ENCODE data around the gene FOXB1.

FOXB1 gene

DNA sequence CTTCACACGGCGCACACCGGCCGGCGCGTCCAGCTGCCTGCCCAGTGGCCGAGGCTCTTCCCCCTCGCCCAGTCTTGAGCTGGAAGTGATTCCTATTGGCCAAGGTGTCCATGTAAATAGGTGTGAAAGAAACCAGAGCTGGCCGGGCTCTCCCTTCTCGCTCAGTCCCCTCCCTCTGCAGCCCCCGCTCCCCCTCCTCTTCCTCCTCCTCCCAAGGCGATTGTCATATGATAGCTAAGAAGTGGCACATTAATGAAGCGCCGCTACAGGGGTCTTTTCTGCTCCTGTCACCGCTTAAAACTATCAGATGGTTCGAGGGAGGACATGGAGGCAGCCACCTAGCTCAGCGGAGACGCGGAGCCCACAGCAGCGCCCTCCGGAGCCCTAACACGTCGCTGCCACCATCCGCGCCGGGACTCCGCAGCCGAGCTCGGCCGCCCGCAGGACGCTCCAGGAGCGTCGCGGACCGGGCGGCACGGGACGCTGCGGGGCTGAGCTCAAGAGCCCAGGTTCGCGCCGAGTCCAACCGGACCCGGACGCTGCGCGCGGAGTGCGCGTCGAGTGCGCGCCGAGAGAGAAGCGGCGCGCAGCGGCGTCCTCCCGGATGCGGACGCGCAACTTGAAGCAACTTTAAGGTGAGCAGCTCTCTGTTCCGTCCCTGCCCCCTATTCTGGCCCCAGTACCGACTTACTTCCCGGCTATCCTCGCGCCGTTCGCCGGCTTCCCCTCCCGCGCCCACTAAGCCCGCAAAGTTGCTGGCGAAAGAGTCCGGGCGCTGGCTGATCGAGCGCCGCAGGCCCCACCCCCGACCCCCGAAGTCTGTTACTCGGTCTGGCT lies at the start of gene FOXB1:
Gene FOXB1, plus strand, starts transcription at position 303 of the 837 bp plus-strand sequence. CDS start 653 bp downstream, outside the sequence.
- peak; percentile 74 for DNase-seq

DNA sequence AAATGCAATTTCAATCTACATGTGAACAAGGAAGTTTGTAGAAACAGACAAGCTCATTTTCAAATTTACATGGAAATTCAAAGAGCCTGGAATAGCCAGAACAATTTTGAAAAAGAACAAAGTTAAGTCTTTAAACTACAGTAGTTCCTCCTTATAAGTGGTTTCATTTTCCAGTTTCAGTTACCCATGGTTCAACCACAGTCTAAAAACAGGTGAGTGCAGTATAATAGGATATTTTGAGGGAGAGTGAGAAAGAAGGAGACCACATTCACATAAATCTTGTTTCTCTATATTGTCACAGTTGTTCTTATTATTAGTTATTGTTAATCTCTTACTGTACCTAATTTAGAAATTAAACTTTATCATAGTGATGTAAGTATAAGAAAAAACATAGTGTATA lies 45.8 kb upstream of the FOXB1 start:
- no peak for DNase-seq

DNA sequence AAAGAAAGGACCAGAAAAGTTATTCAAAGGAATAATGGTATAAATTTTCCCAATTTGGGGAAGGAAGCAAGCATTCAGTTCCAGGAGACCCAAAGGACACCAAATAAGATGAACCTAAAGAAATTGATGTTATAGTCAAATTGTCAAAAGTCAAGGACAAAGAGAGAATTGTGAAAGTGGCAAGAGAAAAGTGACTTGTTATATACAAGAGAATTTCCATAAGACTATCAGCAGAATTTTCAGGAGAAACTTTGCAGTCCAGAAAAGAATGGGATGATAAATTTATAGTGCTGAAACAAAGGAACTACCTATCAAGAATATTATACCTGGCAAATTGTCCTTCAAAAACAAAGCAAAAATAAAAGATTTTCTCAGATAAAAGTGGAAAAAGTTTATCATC lies 43.8 kb upstream of the FOXB1 start:
- DNase-seq: no peak

DNA sequence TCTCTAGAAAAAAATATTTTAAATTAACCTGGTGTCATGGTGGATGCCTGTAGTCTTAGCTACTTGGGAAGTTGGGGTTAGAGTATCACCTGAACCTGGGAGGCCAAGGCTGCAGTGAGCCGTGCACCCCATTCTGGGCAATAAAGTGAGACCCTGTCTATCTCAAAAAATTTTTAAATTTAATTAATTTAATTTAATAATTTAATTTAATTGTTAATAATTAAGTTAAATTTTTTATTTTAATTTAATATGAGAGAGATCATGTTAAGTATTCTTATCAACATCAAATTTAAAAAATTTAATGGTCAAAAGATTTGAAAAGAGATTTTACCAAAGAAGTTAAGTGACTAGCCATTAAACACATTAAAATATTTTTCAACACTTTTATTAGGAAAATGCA lies 40.8 kb upstream of the FOXB1 start:
- DNase-seq: no peak

DNA sequence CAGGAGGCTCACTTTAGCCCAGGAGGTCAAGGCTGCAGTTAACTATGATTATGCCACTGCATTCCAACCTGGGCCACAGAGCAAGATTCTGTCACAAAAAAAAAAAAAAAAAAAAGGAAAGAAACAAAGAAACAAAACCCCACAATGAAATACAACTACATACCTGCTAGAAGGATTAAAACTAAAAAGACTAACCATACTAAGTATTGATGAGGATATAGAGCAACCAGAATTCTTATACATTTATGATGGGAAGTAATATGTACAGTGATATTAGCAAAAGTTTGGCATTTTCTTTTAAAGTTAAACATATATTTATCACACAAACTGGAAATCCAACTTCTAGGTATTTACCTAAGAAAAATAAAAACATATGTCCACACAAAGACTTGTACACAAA lies 40.2 kb upstream of the FOXB1 start:
- DNase-seq: no peak

DNA sequence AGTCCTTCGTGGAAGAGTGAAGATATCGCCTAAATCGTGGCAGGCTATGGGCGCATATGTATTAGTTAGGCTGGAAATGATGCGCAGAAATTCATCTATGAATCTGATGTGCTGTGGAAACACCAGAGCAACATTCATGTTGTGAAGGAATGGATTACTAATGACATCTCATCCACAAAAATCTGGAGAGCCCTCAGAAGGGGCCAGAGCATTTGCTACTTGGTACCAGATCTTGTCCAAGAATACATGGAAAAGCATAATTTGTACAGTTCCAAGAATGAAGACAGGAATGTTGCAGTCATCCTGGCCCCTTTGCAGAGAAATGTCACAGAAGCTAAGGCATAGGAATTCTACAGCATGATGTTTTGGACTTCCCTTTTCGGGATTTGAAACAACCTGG lies 38.4 kb upstream of the FOXB1 start:
- DNase-seq: no peak

DNA sequence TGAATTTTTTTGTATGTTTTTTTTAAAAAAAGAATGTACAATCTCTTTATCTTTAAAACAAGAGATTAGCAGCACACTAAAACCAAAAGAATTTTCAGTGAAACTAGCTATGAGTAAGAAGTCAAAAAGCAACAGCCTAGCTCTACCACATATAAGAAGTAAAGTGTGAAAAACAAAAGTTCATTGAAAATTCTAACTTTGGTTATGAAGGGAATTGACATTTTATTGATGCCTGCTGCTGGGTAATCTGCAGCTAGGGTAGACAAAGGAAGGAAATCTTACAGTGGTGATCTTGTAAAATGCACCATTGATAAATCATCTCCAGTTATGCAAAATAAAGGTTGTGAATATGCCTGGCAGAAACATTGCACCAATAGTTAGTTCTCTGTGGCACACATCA lies 37.8 kb upstream of the FOXB1 start:
- no peak for DNase-seq

DNA sequence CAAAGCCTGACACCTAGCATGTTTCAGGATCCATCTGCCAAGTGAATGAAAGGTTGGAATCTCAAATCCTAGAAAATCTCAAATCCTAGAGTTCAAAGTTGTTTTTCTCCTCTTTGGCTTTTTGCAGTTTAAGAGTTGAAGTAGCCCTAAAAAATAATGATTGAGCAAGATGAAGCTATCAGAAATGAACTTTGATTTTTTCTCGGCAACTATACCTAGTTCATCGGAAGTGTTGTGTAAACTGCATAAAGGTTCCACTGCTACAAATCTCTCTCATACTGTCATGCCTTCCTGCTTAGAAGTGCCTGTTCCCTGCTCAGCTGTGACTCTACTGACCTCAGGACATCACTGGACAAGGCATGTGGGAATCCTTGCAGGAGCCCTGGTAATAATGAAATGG lies 35.8 kb upstream of the FOXB1 start:
- DNase-seq: no peak

DNA sequence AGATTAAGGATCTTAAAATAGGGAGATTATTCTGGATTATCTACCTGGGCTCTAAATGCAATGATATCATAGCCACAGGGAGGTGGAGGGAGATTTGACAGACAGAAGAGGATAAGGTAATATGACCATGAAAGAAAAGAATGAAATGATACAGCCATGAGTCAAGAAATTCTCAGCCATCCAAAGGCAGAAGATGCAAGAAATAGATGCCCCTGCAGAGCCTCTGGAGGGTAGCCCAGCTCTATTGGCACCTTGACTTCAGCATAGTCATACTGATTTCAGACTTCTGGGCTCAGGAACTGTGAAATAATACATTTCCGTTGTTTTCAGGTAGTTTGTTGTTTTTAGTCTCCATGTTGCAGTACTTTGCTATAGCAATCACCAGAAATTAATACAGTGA lies 31.9 kb upstream of the FOXB1 start:
- no peak for DNase-seq

DNA sequence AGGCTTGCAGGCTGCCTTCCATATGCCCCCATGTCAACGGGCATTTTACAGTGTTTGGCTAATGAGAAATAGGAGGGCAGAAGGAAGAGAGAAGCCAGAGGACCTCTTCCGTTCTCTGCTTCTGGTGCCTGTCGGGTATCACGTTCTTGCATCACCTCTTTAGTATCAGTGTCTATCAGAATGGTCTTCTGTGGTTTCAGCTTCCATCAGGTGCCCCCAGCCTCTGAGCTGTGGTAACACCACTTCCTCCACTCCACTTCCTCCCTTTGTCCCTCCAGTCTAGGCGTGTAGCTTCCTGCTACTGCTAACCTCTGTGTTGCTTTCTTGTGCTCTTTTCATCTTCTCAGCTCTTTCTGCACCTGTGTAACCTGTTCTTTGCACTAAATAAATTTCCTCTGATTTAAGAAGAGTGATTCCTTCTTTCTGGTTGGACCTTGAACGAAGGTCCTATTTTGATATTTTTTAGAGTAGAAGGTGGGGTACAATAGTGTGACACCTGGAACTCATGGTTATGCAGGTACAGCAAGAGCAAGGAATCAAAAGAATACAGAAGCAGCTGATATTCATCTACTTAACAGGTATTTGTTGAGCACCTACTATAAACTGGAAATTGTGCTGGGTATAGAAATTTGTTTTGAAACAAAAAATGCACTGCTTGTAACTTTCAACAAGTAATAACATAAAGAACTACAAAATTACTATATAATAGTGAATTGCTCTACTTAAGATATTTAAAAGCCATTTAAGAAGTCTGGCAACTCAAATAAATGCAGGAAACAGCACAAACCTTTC lies 27.4 kb upstream of the FOXB1 start:
- DNase-seq: no peak

DNA sequence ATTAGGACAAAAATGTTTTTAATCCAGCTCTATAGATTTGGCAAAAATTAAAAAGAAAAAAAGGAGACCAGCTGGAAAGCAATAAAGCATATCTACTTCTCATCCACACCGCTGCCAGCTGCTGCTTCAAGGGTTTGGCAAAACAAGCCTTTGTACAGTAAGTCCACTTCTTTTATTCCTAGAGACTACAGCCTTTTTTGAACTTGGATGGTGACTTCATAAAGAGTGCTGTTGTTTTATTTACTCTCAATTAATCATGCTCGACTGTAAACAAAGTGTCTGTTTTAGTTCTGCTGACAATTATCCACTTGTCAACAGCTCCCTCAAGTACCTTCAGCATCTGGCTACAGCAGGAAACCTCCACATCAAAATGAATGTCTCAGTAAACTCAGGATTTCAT lies 12.3 kb upstream of the FOXB1 start:
- peak; percentile 9 for DNase-seq

DNA sequence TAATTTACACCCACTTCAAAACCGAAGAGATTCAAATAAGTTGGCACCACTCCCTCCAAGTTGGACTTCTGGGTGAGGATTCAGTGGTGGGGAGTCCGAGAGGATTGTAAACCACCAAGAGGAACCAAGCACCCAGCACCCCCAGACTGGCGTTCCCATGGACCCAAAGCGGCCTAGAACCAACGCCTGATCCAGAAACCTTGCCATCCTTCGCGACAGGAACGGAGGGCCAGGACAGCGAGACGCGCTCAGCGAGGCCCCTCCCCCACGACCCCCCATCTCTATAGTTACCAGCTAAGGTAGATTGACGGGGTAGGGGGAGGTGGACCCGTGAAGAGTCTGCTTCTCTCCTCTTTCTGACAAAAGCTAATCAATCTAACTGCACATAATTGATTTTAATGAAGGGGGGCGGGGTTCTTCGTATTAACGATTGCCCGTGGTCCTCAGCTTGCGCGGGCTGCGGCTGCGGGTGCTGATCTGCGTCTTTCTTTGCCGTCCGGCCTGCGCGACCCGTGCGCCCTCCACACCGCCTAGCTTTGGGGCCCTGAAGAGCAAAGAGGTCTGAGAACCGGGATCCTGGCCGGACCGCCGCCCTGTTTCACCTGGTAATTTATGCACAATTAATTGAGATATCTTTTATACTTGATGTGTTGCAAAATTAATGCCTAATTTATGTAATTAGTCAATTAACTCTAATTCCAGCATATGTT lies 10.9 kb upstream of the FOXB1 start:
- DNase-seq: peak; percentile 17

DNA sequence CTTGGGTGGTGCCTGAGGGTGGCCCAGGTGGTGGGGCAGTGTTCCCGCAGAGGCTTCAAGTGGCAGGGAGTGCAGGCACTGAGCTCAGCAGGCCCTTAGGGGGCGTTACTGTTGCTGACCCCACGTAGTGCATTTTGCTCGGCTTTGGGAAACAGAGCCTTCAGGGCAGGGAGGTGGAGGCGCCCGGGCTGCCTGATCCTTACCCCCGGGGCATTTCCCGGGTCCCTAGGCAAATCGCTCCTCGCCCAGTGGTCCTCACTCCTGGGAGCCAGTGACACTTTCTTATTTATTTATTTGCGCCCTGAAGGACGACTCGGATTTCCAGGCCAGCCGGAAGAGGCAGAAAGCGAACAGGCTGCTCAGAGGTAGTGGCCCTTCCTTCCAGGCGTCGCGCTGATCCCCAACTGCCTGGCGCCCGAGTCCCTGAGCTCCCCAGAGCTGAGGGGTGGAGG lies 10.1 kb upstream of the FOXB1 start:
- peak; percentile 44 for DNase-seq

DNA sequence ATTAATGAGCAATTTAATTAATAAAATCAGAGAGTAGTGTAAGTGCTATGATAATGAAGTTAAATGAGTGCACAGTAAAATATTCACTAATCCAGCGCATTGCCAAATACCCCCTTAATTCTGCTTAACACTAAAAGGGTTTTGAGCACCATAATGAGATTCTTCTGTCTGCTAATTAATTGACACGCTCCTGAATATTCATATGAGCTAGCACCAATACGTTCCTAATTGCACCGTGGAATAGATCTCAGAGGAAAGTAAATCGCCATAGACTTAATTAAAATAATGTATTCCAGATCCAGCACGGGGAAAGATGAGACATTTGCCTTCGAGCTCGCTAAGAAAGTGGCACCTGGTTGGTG lies 9.6 kb upstream of the FOXB1 start:
- no peak for DNase-seq

DNA sequence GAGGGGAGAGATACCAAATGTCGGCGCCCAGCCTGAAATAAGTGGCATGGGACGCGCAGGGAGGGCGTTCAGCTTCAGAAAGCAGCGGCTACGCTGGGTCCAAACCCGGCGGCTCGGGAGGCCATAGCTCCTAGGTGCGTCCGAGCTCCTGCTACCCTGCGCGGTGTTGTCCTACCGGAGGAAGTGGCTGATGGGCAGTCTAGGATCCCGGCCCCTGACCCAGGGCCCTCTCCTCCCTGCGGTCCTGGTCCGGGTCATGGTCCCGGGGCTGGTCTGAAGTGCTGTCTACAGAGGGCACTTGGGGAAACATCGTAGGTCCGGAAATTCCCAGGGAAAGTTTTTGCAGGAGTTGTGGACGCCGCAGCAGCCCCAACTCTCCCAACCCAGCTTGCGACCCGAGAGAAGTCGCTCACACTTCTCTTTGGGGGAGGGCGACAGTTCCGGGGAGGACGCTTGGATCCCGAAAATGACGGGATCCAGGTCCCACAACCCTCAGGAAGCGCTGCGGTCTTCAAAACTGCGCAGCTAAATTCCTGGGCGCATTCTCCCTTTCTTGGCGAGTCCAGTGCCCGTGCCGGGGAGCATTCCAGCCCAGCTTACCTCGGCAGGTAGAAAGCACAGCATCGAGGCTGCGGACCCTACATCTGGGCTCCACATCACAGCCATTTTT lies 9.1 kb upstream of the FOXB1 start:
- peak; percentile 72 for DNase-seq

DNA sequence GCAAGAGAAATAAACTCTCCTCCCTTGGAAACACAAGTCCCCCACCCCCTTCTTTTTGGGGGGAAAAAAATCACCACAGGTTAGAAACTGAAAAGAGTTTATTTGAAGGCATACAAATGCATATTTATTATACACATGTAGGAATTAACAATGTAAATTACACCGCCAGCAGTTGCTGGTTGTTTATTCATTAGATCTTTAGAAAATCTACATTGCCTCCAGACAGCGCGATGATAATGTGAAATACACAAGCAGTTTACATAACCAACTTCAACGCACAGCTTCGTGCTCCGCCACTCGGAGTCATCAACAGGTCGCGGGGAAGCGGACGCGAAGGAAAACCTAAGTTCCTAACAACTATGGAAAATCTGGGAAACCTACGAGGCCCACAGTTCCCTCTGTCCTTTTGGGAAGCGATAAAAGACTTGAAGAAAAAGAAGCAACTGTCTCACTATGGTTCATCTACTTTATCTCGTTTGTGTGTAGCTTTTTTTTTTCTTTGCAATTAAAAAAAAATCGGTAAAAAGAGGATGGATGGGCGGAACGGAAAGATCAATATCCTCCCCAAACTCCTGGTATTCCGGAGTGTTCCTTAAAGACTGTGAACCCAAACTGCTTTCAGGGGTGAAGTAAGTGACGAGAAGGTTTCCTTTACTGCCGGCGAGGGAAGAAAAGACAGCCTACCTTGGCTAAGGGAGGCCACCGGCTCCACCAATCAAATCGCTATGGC lies 8.4 kb upstream of the FOXB1 start:
- DNase-seq: peak; percentile 81

DNA sequence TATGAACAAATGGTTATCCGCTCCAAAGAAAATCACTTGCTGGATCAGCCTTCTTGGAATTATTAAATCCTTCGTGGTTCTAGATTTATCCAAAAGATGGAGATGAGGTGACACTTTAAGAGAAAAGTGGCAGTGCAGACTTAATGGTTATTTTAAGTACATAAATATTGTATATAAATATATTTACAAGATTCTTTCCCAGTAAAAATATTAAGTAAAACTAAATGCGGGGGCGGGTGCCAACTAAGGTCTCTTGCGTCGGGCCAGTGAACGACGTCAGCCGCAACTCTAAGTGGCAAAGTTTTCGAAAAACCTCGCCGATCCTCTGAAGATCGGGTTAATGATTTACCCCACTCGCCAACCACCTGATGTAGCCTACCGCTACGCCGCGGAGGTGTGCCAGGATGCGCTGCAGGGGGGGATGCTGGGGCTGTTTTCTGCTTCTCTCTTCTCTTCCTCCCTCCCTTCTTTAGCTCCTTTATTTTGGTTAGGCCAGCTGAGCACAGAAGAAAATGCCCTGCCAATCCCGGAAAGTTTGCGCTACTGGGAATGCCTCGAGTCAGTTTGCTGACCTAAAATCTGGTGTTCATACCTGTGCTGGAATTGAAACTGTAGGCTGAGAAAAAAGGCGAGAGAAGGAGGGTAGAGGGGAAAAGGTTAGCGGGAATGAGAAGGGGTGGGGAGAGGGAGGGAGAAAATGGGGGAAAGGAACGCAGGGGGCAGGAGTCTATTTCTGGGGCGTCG lies 7.6 kb upstream of the FOXB1 start:
- peak; percentile 62 for DNase-seq

DNA sequence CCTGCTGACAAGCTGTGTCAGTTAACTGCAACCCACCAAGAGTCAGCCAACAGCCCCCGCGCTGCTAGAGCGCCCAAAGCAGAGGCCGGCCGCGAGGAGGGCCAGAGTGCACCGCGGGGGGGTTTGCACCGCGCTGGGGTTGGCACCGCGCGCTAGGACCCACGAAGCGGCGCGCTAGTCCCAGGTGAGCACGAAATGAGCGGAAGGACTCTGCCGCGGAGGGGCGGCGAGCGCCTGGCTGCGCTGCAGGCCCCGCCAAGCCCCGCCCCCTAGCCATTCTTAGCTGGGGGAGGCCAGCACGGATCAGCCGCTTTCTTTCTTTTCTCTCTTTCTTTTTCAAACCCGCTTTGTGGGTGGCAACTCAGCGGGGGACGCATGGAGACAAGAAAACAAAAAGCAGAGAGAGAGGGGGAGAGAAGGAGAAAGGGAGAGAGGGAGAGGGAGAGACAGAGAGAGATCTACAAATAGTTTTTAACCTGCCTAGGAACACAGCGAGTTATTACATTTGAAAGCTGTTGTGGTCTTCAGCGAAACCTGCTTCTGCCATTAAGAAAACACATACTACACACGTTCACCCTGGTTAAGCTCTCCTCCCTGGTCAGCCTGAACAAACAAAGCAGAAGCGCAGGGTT lies 6.9 kb upstream of the FOXB1 start:
- DNase-seq: peak; percentile 76

DNA sequence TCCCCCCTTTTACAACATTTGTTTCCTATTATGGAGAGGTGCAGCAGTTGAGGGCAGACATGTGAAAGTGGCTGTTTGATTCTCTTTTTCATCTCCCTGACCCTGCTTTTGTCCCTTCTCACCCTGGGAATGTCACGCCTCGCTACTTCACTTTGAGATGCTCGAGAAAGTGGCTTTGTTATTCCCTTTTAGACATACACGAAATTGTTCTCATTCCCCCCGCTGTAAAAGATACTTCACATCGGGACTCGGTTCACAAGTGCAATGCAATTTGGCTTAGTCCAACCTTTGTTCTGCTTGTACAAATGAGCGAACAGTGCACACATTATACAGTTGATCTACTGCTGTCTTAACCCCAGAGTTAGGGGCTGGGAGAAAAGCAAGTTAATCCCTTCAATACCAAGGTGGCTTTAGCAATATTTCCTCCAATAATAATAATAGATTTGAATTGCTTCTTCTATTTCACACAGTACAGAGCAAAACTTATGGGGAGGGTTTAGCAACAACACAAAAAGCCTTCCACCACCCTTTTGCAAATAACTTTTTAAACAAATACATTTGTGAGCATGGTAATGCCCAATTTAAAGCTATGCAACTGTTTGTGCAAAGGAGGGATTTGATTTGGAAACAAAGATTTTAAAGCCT lies 5.7 kb upstream of the FOXB1 start:
- peak; percentile 76 for DNase-seq

DNA sequence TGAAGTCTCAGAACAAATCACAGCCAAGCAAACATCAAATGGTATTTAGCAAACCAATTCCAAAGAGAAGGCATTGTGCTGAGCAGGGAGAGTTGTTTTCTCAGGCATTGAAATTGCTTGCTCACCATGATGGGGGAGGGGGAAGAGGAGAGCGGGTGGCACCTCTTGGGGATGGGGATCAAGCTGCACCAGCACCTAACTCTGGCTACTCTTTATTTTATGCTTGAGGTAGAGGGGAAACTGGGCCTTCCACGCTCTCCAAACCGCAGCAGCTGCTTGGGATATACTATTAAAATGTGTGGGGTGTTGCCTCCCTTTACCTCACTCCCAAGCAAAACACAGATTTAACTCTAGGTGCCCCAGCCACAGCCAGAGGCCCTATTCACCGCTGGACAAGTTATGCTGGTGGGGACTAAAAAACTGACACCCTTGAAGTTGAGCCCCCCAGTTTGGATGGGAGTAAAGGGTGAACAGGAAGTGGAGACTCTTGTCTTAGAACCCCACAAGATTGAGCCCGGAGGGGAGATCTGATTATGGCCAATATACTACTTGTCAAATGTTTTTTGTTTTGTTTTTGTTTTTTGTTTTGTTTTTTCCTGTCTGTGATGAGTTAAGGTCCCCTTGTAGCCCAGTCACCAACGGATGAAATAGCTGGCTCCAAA lies 5.0 kb upstream of the FOXB1 start:
- peak; percentile 57 for DNase-seq

Measured in eye (tissue), 1 donor.